DND-41 (cell line): ENCODE results near the gene CHAC1.

Experiments
- EZH2 ChIP-seq: IDR thresholded peaks from 3 replicates; pipeline ENCODE4 v1.6.1; 2012; ENCODE audit warnings: borderline replicate concordance, low read depth, mild to moderate bottlenecking, moderate library complexity, low read length, inconsistent platforms; ENCODE audit not compliant: severe bottlenecking
- TF ChIP-seq, protein P1 (sequence below): IDR thresholded peaks from 2 replicates; pipeline ENCODE4 v1.5.1; 2012; ENCODE audit warnings: borderline replicate concordance, low read length, moderate library complexity, mild to moderate bottlenecking; ENCODE audit not compliant: poor library complexity, severe bottlenecking; ENCODE audit errors: extremely low read depth

DNA sequence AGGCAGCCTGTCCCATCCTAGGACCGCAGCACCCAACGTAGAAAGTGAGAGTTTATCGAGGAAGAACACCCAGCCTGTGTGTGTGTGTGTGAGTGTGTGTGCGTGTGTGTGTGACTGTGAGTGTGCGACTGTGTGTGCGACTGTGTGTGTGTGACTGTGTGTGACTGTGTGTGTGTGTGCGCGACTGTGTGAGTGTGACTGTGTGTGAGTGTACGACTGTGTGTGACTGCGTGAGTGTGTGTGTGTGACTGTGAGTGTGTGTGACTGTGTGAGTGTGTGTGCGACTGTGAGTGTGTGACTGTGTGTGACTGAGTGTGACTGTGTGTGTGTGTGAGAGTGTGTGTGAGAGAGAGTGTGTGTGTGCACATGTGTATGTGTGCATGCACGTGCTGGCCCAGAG lies 39.3 kb upstream of the CHAC1 start:
- no peak for TF ChIP-seq EZH2
- TF ChIP-seq, protein P1, sequence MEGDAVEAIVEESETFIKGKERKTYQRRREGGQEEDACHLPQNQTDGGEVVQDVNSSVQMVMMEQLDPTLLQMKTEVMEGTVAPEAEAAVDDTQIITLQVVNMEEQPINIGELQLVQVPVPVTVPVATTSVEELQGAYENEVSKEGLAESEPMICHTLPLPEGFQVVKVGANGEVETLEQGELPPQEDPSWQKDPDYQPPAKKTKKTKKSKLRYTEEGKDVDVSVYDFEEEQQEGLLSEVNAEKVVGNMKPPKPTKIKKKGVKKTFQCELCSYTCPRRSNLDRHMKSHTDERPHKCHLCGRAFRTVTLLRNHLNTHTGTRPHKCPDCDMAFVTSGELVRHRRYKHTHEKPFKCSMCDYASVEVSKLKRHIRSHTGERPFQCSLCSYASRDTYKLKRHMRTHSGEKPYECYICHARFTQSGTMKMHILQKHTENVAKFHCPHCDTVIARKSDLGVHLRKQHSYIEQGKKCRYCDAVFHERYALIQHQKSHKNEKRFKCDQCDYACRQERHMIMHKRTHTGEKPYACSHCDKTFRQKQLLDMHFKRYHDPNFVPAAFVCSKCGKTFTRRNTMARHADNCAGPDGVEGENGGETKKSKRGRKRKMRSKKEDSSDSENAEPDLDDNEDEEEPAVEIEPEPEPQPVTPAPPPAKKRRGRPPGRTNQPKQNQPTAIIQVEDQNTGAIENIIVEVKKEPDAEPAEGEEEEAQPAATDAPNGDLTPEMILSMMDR, result no peak
